ENCODE data around the gene NUP54. TPM values are rescaled to one million over a fixed set of nuclear protein-coding genes. Genes with fewer than 3 reads are reported as not detected.

Gene NUP54
- total RNA-seq, 2 experiments from 2014 or later, result 94.1 to 108 TPM

DNA sequence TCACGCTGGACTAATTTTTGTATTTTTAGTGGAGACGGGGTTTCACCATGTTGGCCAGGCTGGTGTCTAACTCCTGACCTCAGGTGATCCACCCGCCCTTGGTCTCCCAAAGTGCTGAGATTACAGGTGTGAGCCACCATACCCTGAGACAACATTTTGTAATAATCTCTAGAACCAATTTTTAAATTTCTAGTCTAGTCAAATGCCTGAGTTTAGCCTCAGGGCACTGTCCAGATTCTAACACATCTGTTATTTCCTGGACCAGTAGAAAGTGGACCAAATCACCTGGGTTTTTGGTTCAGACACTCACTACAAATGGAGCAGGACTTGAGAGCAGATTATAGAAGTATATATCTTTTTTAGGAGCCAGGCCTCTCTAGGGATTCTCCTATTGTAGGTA, 52.1 kb downstream of the NUP54 start:
- Histone ChIP-seq H3K4me1 (ENCODE audit: insufficient read depth, low read length) (no peaks in the 10 kb centered on the region), H3K36me3 (ENCODE audit: insufficient read depth, low read length) (no peaks in the 10 kb centered on the region), H3K27me3 (ENCODE audit: control insufficient read depth in 1 of 2, insufficient read depth in 2 of 2, low read length in 2 of 2) (no peaks in the 10 kb centered on the region), H3K27ac (ENCODE audit: low read depth in 1 of 2, low read length in 2 of 2) (no peak overlapping the region), H3K9me3 (ENCODE audit: control insufficient read depth in 1 of 2, insufficient read depth in 1 of 2, low read length in 2 of 2) (no peaks in the 10 kb centered on the region), H3K4me3 (ENCODE audit: low read length) (no peak overlapping the region)
- Mint-ChIP-seq H3K27ac (no peak overlapping the region), H3K4me3 (no peak overlapping the region), H3K27me3 (peaks cover 4% of the 10 kb centered on the region), H3K36me3 (ENCODE audit: low read depth) (no peaks in the 10 kb centered on the region), H3K9me3 (no peaks in the 10 kb centered on the region), H3K4me1 (ENCODE audit: low read depth) (no peaks in the 10 kb centered on the region)
- POLR2A ChIA-PET, result no interaction called here
- intact Hi-C loops (cut with DNase I, micrococcal nuclease), result no loop called here
- CTCF ChIA-PET, result no interaction called here
- TF ChIP-seq CTCF (IDR thresholded peaks at IDR 0.05), result no peak
- ATAC-seq (ENCODE audit: poor library complexity) (no peak), DNase-seq (no peak)

- intact Hi-C loops (cut with DNase I, micrococcal nuclease), result no loop called here
- peaks cover 4% of the 10 kb centered on the region for H3K27me3 Mint-ChIP-seq
- H3K27ac Mint-ChIP-seq, result no peak overlapping the region
- no peaks in the 10 kb centered on the region for H3K36me3 Mint-ChIP-seq (ENCODE audit: low read depth)
- Histone ChIP-seq H3K27ac (ENCODE audit: low read depth in 1 of 2, low read length in 2 of 2) (no peak overlapping the region), H3K4me1 (ENCODE audit: insufficient read depth, low read length) (no peaks in the 10 kb centered on the region), H3K9me3 (ENCODE audit: control insufficient read depth in 1 of 2, insufficient read depth in 1 of 2, low read length in 2 of 2) (no peaks in the 10 kb centered on the region), H3K36me3 (ENCODE audit: insufficient read depth, low read length) (no peaks in the 10 kb centered on the region), H3K4me3 (ENCODE audit: low read length) (no peak overlapping the region), H3K27me3 (ENCODE audit: control insufficient read depth in 1 of 2, insufficient read depth in 2 of 2, low read length in 2 of 2) (no peaks in the 10 kb centered on the region)
- ChIA-PET POLR2A (interaction anchor here (0.7 kb wide), 1 partner anchor 279 kb away, joined by 3 read pairs; no protein-coding TSS in a partner anchor), CTCF (no interaction called here)
- H3K4me1 Mint-ChIP-seq (ENCODE audit: low read depth), result no peaks in the 10 kb centered on the region
- DNase-seq, result no peak
- no peak for TF ChIP-seq CTCF (IDR thresholded peaks at IDR 0.05)
- no peaks in the 10 kb centered on the region for H3K9me3 Mint-ChIP-seq
- no peak for ATAC-seq (ENCODE audit: poor library complexity)
- no peak overlapping the region for H3K4me3 Mint-ChIP-seq
Observed at GRCh38 chr4:76095568-76095967, 52.6 kb downstream of the NUP54 start.

DNA sequence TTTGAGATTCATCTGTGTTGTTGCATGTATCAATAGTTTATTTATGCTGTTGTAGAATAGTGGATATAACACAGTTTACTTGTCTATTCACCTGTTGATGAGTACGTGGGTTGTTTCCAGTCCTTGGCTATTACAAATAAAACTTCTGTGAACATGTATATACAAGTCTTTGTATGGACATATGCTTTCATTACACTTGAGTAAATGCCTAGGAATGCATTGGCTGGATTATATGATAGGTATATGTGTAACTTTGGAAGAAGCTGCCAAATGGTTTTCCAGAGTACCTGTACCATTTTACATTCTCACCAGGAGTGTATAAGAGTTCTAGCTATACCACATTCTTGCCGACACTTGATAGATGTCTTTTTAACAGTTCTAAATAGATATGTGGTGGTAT, 57.1 kb downstream of the NUP54 start:
- no peak for DNase-seq
- peaks cover 4% of the 10 kb centered on the region for H3K4me1 Mint-ChIP-seq (ENCODE audit: low read depth)
- H3K27ac ChIP-seq (ENCODE audit: low read depth in 1 of 2, low read length in 2 of 2), result no peak overlapping the region
- H3K36me3 ChIP-seq (ENCODE audit: insufficient read depth, low read length), result no peaks in the 10 kb centered on the region
- no peaks in the 10 kb centered on the region for H3K36me3 Mint-ChIP-seq (ENCODE audit: low read depth)
- no peaks in the 10 kb centered on the region for H3K4me1 ChIP-seq (ENCODE audit: insufficient read depth, low read length)
- H3K27ac Mint-ChIP-seq, result no peak overlapping the region
- ChIA-PET POLR2A (no interaction called here), CTCF (interaction anchor here (0.6 kb wide), 1 partner anchor 99 kb away, joined by 4 read pairs; no protein-coding TSS in a partner anchor)
- no peak overlapping the region for H3K4me3 ChIP-seq (ENCODE audit: low read length)
- H3K9me3 ChIP-seq (ENCODE audit: control insufficient read depth in 1 of 2, insufficient read depth in 1 of 2, low read length in 2 of 2), result no peaks in the 10 kb centered on the region
- H3K9me3 Mint-ChIP-seq, result no peaks in the 10 kb centered on the region
- H3K4me3 Mint-ChIP-seq, result no peak overlapping the region
- no peak for ATAC-seq (ENCODE audit: poor library complexity)
- TF ChIP-seq CTCF (IDR thresholded peaks at IDR 0.05), result no peak
- no peaks in the 10 kb centered on the region for H3K27me3 Mint-ChIP-seq
- intact Hi-C loops (cut with DNase I, micrococcal nuclease), result no loop called here
- peaks cover 0 to 3% of the 10 kb centered on the region in 2 experiments for H3K27me3 ChIP-seq (ENCODE audit: control insufficient read depth in 1 of 2, insufficient read depth in 2 of 2, low read length in 2 of 2)

Measured in CD4-positive, alpha-beta T cell (primary cell).